GM21619 (cell line): ENCODE results near the gene NAV2.
A peak's percentile ranks its signal among the peaks of the same experiment; 100 is the strongest.
"Not testable (repeated sequence)": the region's sequence is repeated elsewhere in the genome, so short reads cannot be mapped to it uniquely, and the experiment has no call there.

ENCODE experiments used
- ATAC-seq: cut with Tn5 transposase; IDR thresholded peaks from one replicate; pipeline ENCODE4 v1.9.1; 2021; ENCODE audit not compliant: unreplicated experiment

NAV2 gene

DNA sequence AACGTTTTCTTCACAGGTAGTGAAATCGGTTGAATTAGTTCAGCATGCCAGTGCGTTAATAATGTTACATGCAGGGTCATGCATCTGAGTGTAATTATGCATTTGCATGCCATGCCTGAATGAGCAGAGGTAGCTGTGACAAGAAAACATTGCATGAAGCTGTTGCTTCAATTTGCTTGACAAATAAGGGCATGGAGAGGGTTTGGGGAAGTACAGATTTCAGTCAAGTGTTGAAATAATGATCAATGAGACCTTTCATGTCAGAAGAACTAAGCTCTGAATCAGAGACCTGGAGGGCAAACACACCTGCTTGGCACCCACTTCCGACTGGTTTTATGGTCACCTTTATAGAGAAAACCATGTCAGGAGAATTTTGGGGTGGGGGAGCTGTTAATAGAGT is 226.2 kb downstream of the NAV2 start:
- peak; percentile 38 for ATAC-seq

DNA sequence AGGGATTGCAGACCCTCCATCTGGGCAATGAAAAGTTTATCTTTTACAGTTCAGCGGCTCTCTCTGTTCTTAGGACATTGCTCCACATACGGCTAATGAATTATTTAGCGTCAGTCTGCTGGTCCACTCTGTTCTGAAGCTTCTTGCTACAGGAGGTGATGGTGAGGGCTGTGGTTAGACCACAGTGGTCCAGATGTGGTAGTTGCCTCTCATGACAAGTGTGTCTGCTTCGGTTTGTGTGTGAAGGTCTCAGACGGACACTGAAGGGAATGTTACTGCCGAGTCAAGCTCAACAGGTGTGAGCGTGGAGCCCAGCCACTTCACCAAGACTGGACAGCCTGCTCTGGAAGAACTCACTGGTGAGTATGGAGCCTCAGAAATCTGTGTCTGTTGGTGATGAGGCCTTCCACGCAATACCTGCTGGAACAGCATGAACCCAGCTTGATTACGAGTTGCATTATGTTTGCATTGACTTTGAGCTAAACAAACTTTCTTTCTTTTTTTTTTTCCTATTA is 226.8 kb downstream of the NAV2 start:
- peak; percentile 54 for ATAC-seq

DNA sequence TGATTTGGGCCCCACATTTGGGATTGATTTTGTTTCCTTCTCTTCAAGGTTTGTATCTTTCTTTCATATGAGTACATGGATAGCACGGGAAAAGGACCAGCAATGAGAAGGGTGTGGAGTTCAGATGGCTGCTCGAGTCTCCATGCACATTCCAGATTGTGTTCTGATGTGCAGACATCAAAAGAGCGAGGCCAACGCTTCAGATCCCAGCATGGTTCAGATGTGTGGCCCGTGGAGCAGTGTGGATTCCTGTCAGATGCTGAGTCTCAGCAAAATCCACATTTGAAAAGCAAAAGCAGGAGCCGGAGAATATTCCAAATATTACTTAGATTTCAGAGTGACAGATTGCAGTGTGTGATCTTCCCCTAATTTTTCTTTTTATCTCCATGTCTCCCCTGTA is 228.2 kb downstream of the NAV2 start:
- ATAC-seq: no peak

DNA sequence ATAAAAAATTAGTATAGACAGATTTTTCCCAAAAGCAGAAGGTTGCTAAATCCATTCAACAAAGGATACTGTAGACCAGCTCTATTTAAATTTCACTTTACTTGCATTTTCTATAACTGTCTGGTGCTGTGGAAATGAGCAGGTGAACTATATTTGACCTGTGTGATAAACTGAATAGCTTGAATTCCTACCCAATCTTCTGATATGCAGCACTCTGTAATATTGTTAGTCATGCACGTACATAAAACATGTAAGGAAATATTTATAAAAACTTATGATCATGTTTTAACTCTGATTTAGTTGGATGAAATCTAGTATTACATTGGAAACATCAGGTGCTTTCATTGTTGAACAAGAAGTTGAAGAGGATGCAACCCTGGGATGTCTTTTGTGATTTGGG is 234.0 kb downstream of the NAV2 start:
- ATAC-seq: no peak

DNA sequence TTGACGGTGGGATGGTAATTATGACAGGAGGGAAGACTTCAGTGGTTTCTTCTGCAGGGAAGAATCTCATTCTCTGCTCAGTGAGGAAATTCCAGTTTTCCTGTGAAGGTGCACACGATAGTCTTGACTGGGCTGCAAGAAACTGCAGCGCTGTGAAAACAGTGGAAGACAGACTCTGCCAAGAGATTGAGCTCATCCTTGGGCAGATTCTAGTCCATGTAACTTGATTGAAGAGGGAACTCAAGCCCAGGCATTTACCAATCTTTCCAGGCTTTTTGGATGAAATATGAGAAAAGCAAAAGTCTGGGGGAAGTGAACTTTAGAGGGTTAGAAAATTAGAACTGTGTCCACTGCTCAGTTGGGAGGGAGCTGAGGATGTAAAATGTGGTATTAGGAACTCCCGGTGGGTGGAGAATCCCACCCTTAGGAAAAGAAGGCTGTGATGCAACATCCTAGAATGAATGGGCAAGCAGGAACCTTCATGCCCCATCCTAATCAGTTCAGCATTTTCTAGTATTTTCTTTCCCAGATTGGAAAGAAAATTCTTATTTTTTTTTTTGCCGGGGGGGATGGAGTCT is 235.0 kb downstream of the NAV2 start:
- no peak for ATAC-seq

- no peak for ATAC-seq
These were observed 237.0 kb downstream of the NAV2 start for GRCh38 chr11:19949606-19950005.

- peak; percentile 91 for ATAC-seq
These were observed 239.0 kb downstream of the NAV2 start for GRCh38 chr11:19951558-19952115.

DNA sequence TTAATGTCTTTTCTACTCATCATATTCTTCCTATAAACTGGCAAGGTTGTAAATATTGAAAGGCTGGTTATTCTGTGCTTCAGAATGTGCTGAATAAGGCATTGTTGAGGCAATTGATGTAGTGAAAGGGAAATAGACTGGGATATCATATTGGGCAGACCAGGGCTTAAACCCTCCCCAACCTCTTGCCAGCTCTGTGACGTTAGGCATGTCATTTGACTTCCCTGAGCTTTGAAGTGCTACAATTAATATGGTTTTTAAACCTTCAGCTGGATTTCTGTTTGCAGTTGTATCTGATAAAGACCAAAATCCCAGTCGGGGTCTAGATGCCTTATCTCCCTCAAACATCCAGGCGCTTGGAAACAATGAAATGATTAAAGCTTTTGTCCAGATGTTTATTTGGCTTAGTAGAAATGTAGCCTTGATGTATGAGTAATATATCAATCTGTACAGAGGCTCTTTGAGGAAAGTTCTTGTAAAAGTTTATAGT is 239.5 kb downstream of the NAV2 start:
- ATAC-seq: peak; percentile 7

DNA sequence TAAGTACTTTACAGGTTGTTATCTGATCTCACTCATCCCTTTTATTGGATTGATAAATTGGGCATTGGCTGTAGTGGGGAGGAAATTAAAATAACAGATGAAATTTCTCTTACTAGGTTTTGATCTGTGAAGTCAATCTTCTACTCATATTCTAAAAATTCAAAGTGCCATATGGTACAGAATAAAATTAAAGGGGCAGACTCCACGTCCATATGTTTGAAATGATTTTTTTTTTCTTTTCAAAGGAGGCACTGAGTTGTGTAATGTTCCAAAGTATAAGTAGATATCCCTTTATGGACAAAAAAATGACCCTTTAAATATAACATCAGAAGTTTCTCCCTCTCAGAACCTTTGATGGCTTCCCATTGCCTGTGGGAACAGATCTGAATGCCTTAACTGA is 240.3 kb downstream of the NAV2 start:
- no peak for ATAC-seq

GRCh38 chr11:19953336-19953735 is 240.7 kb downstream of the NAV2 start:
- ATAC-seq: no peak

- no peak for ATAC-seq
These were observed 241.3 kb downstream of the NAV2 start for GRCh38 chr11:19953909-19954308.

- no peak for ATAC-seq
These were observed 242.3 kb downstream of the NAV2 start for GRCh38 chr11:19954899-19955298.

GRCh38 chr11:19955660-19956059 is 243.0 kb downstream of the NAV2 start:
- ATAC-seq: no peak

DNA sequence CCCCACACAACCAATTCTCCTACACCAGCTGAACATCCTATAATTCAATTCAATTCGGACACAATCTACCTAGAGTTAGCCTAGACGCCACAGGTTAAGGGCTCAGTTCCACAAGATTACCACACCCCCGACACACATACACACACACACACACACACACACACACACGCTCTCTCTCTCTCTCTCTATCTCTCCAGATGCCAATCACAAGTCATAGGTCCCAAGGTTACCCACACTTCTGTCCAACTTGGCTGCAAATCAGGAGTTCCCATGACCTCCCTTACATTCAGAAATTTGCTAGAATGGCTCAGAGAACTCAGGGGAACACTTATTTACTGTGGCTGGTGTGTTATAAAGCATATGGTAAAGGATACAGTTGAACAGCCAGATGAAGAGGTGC is 243.6 kb downstream of the NAV2 start:
- ATAC-seq: no peak

DNA sequence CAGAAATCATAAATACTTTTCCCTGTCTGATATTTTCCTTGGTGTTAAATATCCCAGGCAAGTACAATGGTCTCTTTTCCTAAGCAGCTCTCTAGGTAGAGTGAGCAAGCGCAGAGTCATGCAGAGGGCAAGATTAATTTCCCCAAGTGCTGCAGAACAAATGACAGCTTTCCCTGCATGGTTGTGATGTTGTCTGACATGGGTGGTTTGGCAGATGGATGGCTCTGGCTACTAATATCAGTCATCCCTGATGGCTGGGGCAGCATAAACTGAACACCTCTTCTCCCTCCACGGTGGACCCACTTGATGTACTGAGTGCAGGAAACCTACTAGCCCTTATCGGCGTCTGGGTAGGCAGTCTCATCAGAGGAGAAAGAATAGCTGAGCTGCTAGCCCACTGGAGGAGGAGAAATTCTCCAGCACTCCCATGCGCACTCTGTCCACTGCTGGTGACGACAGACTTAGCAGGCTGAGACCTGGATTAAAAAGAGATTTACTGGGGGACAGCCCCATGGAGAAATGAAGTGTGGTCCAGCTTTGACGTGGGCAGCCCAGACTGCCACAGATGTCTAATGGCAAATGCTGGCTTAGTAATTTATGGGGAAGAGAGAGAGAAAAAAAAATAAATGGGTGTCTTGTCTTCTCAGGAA is 244.8 kb downstream of the NAV2 start:
- ATAC-seq: no peak

- ATAC-seq: no peak
These were observed 245.6 kb downstream of the NAV2 start for GRCh38 chr11:19958204-19958603.

DNA sequence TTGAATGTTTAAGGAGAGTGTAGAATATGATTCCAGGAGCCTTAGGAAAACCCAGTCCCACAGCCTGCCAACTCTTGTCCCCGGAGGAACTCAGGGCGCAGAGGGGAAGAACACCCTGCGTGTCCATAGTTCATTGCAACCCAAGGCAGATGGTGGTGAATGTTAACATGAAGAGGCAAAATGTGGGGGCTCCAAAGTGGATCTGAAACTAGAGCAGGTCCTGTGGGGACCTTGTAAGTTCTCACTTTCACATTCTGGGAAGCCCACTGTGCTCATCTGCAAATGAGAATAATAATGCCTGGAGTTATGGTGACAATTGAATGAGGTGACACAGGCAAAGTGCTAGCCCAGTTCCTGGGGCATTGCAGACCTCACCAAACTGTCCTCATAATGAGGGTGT is 246.6 kb downstream of the NAV2 start:
- ATAC-seq: no peak

DNA sequence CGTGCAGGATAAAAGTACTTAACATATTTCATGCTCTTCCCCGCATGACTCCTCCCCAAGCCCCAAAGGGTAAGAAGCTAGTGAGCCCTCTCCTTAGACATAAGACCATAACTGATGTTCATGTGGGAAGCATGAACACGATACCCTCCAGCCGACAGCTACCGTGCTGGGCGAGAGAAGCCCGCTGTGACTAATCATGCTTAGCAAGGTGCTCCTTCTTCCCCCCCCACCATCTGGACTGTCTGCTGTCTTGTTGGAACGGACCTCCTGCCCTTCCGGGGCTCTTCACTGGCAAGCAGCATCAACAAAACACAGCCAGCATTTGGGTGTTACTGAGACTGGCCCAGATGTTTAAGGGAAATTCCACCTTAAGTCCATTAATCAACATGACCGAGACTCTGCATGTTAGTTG is 247.0 kb downstream of the NAV2 start:
- no peak for ATAC-seq

- ATAC-seq: not testable (repeated sequence)
These were observed 247.8 kb downstream of the NAV2 start for GRCh38 chr11:19960410-19960809.

- no peak for ATAC-seq
These were observed 248.6 kb downstream of the NAV2 start for GRCh38 chr11:19961225-19961624.

DNA sequence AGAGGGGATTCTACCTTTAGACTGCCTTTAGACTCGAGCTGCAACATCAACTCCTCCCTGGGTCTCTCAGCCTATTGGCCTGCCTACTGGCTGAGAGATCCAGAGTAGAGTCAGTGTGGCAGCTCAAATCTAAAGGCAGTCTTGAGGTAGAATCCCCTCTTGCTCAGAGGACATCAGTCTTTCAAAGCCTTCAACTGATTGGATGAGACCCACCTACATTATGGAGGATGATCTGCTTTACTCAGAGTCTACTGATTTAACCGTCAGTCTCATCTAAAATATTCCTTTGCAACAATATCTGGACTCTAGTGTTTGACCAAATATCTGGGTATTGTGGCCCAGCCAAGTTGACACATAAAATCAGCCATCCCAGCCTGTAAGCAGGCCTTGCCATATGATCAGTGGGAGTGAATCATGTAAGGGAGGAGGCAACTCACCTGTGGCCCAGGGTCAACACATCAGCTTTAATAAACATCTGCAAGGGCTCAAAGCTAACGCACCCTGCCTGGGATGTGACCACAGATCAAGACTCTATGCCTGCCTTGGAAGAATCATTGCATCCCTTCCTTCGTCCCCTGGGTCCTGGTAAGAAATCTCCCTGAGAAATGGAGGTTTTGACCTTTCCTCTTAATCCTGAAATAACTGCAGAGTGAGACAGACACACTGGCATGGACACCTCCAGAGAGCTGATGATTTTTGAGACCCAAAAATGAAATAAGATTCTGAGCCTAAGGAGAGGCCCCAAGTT is 249.6 kb downstream of the NAV2 start:
- ATAC-seq: no peak

DNA sequence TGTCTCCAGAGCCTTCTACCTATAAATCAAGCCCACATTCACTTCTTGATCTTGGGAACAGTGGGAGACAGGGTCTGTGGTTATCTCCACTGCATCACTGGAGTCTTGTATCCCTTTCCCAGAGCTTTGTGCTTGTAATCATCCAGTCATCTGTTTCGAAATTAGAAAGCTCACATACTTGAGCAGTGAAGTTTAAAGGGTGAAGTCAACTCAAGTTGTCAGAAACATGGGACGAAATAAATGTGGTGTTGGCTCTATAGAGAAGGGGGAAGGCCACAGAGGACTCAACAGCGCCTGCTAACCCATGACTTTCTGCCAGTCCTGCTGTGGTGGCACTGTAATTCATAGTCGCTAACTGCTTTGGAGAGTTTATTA is 250.2 kb downstream of the NAV2 start:
- no peak for ATAC-seq
